CD4-positive, alpha-beta T cell treated with Interleukin-15 for 4 hours (primary cell): ENCODE data around the gene ARHGEF17.

ENCODE experiments used
- DNase-seq: peaks from one replicate; pipeline ENCODE4 v3.0.0-alpha.2; 2020; ENCODE audit warnings: low spot score

ARHGEF17 gene

DNA sequence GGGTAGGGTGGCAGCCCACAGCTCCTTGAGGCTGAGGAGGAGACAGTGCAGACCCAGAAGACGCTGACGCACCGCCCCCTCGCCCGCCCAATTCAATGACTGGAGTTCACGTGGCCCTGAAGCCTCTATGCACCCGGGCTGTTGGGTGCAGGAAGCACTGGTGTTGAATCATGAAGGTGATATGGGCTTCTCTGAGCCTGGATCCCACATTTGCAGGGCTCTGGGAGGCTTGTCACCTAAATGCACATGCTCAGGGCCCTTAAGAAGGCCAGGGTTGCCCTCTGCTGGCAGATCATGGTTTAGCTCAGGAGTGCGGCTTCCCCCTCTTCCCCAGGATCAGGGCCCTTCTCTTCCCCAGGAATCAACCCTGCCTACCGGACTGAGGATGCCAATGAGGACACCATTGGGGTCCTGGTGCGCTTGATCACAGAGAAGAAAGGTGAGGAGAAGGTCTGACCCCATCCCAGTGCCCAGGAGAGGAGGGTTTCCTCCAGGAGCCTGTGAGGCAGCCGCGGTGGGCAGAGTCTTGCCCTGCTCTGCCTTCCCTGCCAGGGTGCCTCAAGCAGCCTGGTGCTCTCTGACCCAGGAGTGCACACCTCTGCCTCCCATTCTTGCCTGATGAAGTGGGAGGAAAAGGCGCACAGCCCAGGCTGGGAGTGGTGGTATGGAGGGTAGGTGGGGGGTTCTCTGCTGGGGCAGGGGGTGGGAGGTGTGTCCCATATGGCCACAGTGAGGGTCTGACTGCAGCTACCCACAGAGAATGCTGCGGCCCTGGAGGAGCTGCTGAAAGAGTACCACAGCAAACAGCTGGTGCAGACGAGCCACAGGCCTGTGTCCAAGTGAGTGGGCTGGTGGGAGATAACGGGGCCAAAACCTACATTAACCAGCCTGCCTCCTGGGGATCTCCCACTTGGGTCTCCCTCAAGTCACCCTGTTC lies 85.7 kb downstream of the ARHGEF17 start:
- peak; percentile 66 for DNase-seq

- DNase-seq: no peak
These were observed 86.6 kb downstream of the ARHGEF17 start for GRCh38 chr11:73394416-73395296.

- no peak for DNase-seq
These were observed 87.5 kb downstream of the ARHGEF17 start for GRCh38 chr11:73395297-73396208.

- DNase-seq: no peak
These were observed 88.3 kb downstream of the ARHGEF17 start for GRCh38 chr11:73396251-73396930.

- DNase-seq: no peak
These were observed 88.9 kb downstream of the ARHGEF17 start for GRCh38 chr11:73396985-73397384.

DNA sequence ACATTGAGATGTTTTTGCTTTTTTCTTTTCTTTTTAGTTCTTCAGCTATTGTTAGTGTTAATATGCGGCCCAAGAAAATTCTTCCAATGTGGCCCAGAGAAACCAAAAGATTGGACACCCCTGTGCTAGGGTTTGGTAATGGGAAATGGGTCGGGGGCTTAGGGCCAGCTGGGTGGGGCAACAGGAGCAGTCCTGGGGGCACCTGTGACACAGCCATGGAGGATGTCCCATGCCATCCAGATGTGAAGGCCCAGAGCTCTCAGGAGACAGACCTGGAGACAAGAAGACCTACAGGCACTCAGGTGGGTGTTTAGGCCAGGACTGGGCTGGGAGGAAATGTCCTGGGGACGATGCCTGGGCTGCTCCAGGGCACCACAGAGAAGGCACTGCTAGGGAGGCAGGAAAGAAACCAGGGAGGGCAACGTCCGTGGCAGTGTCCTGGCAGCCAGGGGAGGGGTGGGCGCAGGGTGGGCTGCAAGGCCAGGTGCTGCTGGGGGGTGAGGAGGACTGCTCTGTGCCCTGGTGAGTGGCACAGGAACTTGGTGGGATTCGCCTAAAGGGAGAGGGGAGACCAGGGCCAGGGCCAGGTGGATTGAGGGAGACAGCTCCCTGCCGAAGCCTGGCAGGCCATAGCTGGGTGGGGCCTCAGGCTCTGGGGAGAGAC lies 89.5 kb downstream of the ARHGEF17 start:
- DNase-seq: no peak

DNA sequence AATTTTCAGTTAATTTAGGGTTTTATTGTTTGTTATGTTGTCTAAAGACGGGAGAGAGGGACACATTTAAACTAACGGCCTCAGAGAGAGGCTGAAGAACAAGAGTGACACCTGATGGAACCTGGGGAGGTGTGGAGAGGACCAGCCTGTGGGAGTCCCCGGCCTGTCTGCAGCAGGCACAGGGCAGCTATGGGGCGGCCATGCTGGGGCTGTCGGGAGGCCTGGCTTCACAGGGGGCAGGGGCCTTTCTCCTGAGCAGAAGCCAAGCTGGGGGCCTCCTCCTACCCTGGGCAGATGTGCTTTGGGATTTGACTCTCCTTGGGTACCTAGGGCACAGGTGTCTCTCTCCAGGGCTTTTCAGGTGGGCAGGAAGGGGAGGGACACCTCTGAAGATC lies 90.1 kb downstream of the ARHGEF17 start:
- DNase-seq: no peak

DNA sequence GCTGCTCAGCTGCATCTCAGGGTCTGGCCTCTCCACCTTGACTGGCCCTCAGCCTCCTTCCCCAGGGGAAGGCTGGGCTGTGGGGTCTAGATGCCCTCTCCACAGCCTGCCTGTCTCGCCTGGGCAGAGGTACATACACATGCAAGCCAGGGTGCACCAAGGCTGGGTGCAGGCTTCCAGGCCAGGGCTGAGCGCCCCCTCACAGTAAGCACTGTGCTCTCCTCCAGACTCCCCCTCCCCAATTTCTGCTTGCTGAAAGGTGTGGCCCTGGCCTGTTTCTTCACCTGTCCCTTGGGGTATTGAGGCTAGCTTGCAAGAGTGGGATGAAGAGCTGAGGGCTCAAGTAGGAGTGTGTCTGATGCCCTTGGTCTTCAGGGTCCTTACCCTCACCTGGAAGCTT lies 90.6 kb downstream of the ARHGEF17 start:
- DNase-seq: no peak

GRCh38 chr11:73399159-73399590 lies 91.1 kb downstream of the ARHGEF17 start:
- no peak for DNase-seq

- no peak for DNase-seq
These were observed 91.6 kb downstream of the ARHGEF17 start for GRCh38 chr11:73399636-73400035.

- no peak for DNase-seq
These were observed 92.2 kb downstream of the ARHGEF17 start for GRCh38 chr11:73400293-73400692.

DNA sequence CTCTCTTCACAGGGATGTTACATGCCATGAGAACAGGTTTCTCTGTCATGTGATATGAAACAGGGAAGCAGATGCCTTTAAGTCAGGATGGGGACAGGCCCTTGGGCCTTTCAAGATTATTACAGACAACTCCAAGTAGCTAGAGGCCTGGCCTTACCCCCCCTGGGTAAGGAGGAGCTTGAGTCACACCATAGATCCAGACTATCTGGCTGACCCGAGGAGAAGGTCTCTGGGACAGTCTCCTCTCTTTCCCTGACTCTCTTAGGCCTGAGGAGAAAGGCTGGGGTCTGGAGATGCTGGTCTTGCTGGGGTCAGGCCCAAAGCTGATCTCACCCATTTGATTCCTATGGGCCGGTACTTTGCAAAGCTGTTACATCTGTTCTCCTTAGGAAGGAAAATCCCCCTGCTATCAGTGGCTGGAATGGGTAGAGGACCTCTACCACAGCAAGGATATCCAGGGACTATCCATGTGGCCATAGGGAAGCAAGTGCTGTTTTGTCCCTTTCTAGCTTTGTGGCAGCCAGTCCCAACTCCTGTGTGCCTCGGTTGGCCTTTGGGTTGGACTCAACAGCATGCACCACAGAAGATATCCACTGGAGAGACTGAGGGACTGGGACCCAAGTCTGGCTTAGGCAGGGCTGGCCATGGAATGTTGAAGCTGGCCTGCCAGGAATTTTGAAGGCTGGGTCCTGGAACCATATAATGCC lies 93.3 kb downstream of the ARHGEF17 start:
- no peak for DNase-seq

DNA sequence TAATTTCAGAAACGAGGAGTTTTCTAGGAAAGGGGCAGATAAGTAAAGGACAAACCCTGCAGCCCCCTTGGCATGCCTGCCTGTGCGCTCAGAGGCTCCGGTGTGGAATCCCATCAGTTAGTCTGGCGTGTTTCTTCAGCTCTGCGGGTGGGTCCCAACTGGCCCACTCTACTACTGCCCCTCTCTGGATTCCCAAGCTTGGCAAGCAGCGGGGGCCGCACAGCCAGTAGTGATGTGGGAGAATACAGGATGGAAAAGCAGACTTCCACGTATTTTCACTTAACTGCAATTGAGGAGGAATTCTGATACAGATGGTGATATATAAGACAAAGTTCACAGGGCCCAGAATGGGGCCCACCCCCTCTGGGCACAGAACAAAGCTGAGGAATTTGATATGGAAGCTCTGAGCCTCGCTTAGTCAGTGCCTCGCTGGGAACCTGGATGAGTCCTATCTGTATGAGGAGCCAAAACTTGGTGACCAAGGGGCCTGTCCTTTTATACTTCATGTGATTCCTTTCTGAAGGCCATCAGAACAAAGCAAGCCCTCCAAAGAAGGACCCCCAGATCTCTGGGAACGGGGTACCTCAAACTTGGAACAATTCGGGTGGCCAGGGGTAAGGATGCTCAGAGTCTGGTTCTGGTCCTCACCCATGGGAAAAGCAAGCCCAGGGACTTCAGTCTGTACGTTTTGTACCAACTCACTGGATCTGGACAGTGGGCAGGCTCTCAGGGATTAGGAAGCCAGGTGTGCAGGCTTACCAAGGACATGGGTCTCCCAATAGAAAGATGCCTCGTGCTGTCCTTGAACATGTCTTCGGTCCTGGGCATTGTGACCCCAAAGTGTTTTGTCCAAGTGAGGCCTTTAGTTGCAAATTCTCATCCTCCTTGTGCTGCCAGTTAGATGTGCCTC lies 94.1 kb downstream of the ARHGEF17 start:
- no peak for DNase-seq

- DNase-seq: no peak
These were observed 94.7 kb downstream of the ARHGEF17 start for GRCh38 chr11:73402834-73403185.

GRCh38 chr11:73403541-73403940 lies 95.5 kb downstream of the ARHGEF17 start:
- DNase-seq: no peak

GRCh38 chr11:73404048-73404447 lies 96.0 kb downstream of the ARHGEF17 start:
- DNase-seq: no peak

GRCh38 chr11:73404506-73405145 lies 96.5 kb downstream of the ARHGEF17 start:
- DNase-seq: no peak

DNA sequence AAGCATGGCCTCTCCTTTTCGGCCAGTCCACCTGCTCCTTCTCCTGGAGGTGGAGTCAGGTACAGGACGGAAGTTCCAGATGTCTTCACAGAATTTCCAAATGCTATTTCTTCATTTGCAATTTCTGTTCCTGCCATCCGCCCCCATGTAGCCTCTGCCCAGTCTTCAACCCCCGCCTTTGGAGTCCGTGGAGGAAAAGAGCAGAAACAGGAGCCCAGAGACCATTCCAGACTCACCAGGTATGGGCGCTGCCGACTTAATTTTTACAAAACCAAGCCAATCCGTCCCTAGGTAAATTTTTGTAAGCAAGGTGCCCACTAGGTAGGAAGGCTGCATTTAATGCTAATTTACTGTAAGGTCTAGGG lies 97.1 kb downstream of the ARHGEF17 start:
- DNase-seq: no peak

GRCh38 chr11:73406131-73406530 lies 98.1 kb downstream of the ARHGEF17 start:
- no peak for DNase-seq
